ENCODE results near the gene ARAP2.
A peak's percentile ranks its signal among the peaks of the same experiment; 100 is the strongest.

- TF ChIP-seq POLR2AphosphoS5 (IDR thresholded peaks at IDR 0.05; ENCODE audit: low read depth, low read length) (no peak), SMAD1 (CRISPR knock-in tag; IDR thresholded peaks at IDR 0.05; ENCODE audit: borderline replicate concordance, low read depth) (no peak), ZNF232 (CRISPR knock-in tag; IDR thresholded peaks at IDR 0.05; ENCODE audit: borderline replicate concordance) (no peak), EZH2 (conservative IDR thresholded peaks at IDR 0.05; ENCODE audit: low read depth, low read length) (no peak), KLF11 (CRISPR knock-in tag; IDR thresholded peaks at IDR 0.05) (no peak), CAMTA2 (CRISPR knock-in tag; IDR thresholded peaks at IDR 0.05; ENCODE audit: borderline replicate concordance) (no peak), MAX (IDR thresholded peaks at IDR 0.05) (no peak), SMC3 (IDR thresholded peaks at IDR 0.05; ENCODE audit: low read length) (no peak), MXI1 (IDR thresholded peaks at IDR 0.05; ENCODE audit: borderline replicate concordance, low read depth, low read length) (no peak), POLR2A (IDR thresholded peaks at IDR 0.05; ENCODE audit: insufficient read depth in 1 of 2, low read depth in 2 of 2, low read length in 2 of 2) (no peak), EP300 (IDR thresholded peaks at IDR 0.05; ENCODE audit: low read depth in 2 of 2, low read length in 2 of 2) (no peak), EP300 (CRISPR knock-in tag; IDR thresholded peaks at IDR 0.05; ENCODE audit: borderline replicate concordance) (no peak), TEAD2 (CRISPR knock-in tag; IDR thresholded peaks at IDR 0.05) (no peak), TGIF2 (CRISPR knock-in tag; IDR thresholded peaks at IDR 0.05) (no peak)
- TF ChIP-seq, protein P1, sequence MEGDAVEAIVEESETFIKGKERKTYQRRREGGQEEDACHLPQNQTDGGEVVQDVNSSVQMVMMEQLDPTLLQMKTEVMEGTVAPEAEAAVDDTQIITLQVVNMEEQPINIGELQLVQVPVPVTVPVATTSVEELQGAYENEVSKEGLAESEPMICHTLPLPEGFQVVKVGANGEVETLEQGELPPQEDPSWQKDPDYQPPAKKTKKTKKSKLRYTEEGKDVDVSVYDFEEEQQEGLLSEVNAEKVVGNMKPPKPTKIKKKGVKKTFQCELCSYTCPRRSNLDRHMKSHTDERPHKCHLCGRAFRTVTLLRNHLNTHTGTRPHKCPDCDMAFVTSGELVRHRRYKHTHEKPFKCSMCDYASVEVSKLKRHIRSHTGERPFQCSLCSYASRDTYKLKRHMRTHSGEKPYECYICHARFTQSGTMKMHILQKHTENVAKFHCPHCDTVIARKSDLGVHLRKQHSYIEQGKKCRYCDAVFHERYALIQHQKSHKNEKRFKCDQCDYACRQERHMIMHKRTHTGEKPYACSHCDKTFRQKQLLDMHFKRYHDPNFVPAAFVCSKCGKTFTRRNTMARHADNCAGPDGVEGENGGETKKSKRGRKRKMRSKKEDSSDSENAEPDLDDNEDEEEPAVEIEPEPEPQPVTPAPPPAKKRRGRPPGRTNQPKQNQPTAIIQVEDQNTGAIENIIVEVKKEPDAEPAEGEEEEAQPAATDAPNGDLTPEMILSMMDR (CRISPR knock-in tag; IDR thresholded peaks at IDR 0.05), result 0 out of 2 replicates have a peak, but pooled peaks have one; percentile 12
Measured at GRCh38 chr4:36244257-36245082, at the start of gene ARAP2.
